ENCODE results near the gene NUS1. TPM values are rescaled to one million over a fixed set of nuclear protein-coding genes. Genes with fewer than 3 reads are reported as not detected.
"Not testable (repeated sequence)": the region's sequence is repeated elsewhere in the genome, so short reads cannot be mapped to it uniquely, and the experiment has no call there.

NUS1 gene
- polyA plus RNA-seq, 2 of the 4 experiments (the other 2 are of a cell fraction), result 23.0 to 24.7 TPM

GRCh38 chr6:117668736-117669135, 6.5 kb upstream of the NUS1 start:
- ChIA-PET CTCF (no interaction called here), POLR2A (no interaction called here)
- Histone ChIP-seq H3K4me2 (no peak overlapping the region), H3K4me1 (no peaks in the 10 kb centered on the region), H3K4me3 (no peak overlapping the region), H3K9me3 (no peaks in the 10 kb centered on the region), H3K27ac (no peak overlapping the region)
- FAIRE-seq, result no peak
- TF ChIP-seq USF2 (IDR thresholded peaks at IDR 0.05), result no peak
- no peak for TF ChIP-seq MAZ (IDR thresholded peaks at IDR 0.05; ENCODE audit: borderline replicate concordance, low read depth, low read length)
- TF ChIP-seq GATA3 (IDR thresholded peaks at IDR 0.05; ENCODE audit: borderline replicate concordance), result no peak
- no peak for TF ChIP-seq CHD2 (IDR thresholded peaks at IDR 0.05; ENCODE audit: low read length, partially characterized antibody)
- no peak for TF ChIP-seq CTCF (IDR thresholded peaks at IDR 0.05)
- no peak for TF ChIP-seq HOXB5 (CRISPR knock-in tag; IDR thresholded peaks at IDR 0.05)
- no peak for TF ChIP-seq TP53 (CRISPR knock-in tag; IDR thresholded peaks at IDR 0.05)
- no peak for TF ChIP-seq CBX2 (IDR thresholded peaks at IDR 0.05; ENCODE audit: borderline replicate concordance, low read depth)
- no peak for ATAC-seq
- no peak for DNase-seq (ENCODE audit: low read depth in 1 of 2, low spot score in 1 of 2)

- Histone ChIP-seq H3K9me3 (no peaks in the 10 kb centered on the region), H3K4me1 (peaks cover 11% of the 10 kb centered on the region; the same call in 2 of the 3 replicates), H3K4me2 (peak overlapping the region; percentile 78), H3K4me3 (peak overlapping the region; percentile 59), H3K27ac (peak overlapping the region; percentile 80 to 88)
- ATAC-seq (no peak), DNase-seq (ENCODE audit: low read depth in 1 of 2, low spot score in 1 of 2) (no peak), FAIRE-seq (no peak)
- ChIA-PET POLR2A (interaction anchor here (0.6 kb wide), 1 partner anchor 224 kb away, joined by 3 read pairs; no protein-coding TSS in a partner anchor), CTCF (no interaction called here)
- TF ChIP-seq FOXS1 (CRISPR knock-in tag; IDR thresholded peaks at IDR 0.05) (no peak), CBX2 (IDR thresholded peaks at IDR 0.05; ENCODE audit: borderline replicate concordance, low read depth) (no peak), RCOR1 (IDR thresholded peaks at IDR 0.05; ENCODE audit: low read depth, low read length) (no peak)
- WGBS (ENCODE audit: missing lambda C conversion rate), result 71% methylated on average over 10 of the region's 10 CpGs
Measured at GRCh38 chr6:117674503-117674902, 766 bp upstream of the NUS1 start.

GRCh38 chr6:117675658-117676301, 511 bp downstream of the NUS1 start:
- CTCF ChIA-PET, result interaction anchor here (0.6 kb wide), 1 partner anchor 64 kb away, joined by 3 read pairs; no protein-coding TSS in a partner anchor
- H3K4me3 ChIP-seq, result peak overlapping the region; percentile 59
- POLR2A ChIA-PET; H3K9me3 ChIP-seq; DNase-seq (ENCODE audit: low read depth in 1 of 2, low spot score in 1 of 2); FAIRE-seq: not testable (repeated sequence)
- H3K4me1 ChIP-seq, result peaks cover 11% of the 10 kb centered on the region; the same call in 2 of the 3 replicates
- WGBS (ENCODE audit: missing lambda C conversion rate), result 21% methylated on average over 7 of the region's 62 CpGs
- H3K27ac ChIP-seq, result peak overlapping the region; percentile 80 to 88
- H3K4me2 ChIP-seq, result peak overlapping the region; percentile 80
- peak; percentile 66 to 81 for ATAC-seq
- TF ChIP-seq KDM5A (IDR thresholded peaks at IDR 0.05), result peak; percentile 37; the same call in 1 of the 2 replicates

- POLR2A ChIA-PET, result no interaction called here
Measured at GRCh38 chr6:117676577-117677218, 1.4 kb downstream of the NUS1 start.

More at GRCh38 chr6:117676577-117677218, 1.4 kb downstream of the NUS1 start:
- no peak for ATAC-seq
- no peak for FAIRE-seq
- WGBS (ENCODE audit: missing lambda C conversion rate), result 79% methylated on average over 6 of the region's 6 CpGs
- Histone ChIP-seq H3K4me2 (peak overlapping the region; percentile 80), H3K27ac (no peak overlapping the region; a peak in 1 of 6 replicates), H3K4me3 (peak overlapping the region; percentile 59), H3K9me3 (no peaks in the 10 kb centered on the region), H3K4me1 (peaks cover 11% of the 10 kb centered on the region; the same call in 2 of the 3 replicates)
- CTCF ChIA-PET, result interaction anchor here (0.6 kb wide), 1 partner anchor 65 kb away, joined by 3 read pairs; no protein-coding TSS in a partner anchor
- DNase-seq (ENCODE audit: low read depth in 1 of 2, low spot score in 1 of 2), result no peak
- no peak for TF ChIP-seq CHD2 (IDR thresholded peaks at IDR 0.05; ENCODE audit: low read length, partially characterized antibody)
